Measurements from ENCODE around the gene IRS2. TPM values are rescaled to one million over a fixed set of nuclear protein-coding genes. Genes with fewer than 3 reads are reported as not detected.

The IRS2 gene
- total RNA-seq: 16.5 TPM

GRCh38 chr13:109786457-109787134 is at the start of gene IRS2:
Gene IRS2, minus strand, starts transcription at chr13:109786583. Its CDS starts 530 bp downstream, at chr13:109786053.

